Astrocyte of the hippocampus (primary cell): ENCODE results near the gene CCR4.
"Not testable (repeated sequence)": the region's sequence is repeated elsewhere in the genome, so short reads cannot be mapped to it uniquely, and the experiment has no call there.

Experiments
- DNase-seq: peaks from one replicate; pipeline ENCODE4 v3.0.0; 2011; ENCODE audit warnings: low read depth, low spot score

CCR4 gene

DNA sequence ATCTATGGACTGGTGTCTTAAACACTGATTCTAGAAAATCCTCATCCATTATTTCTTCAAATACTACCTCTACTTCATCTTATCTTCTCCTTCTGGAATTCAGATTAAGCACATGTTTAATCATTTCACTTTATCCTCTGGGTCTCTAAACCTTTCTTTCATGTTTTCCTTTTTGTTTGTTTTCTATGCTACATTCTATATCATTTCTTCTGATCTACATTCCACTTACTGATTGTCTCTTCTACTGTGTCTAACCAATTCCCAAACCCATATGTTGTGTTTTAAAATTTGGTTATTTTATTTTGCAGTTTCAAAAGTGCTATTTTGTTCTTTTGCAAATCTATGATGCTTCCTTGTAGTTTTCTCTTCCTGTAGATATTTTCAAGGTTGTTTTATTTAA is 31.7 kb downstream of the CCR4 start:
- no peak for DNase-seq

DNA sequence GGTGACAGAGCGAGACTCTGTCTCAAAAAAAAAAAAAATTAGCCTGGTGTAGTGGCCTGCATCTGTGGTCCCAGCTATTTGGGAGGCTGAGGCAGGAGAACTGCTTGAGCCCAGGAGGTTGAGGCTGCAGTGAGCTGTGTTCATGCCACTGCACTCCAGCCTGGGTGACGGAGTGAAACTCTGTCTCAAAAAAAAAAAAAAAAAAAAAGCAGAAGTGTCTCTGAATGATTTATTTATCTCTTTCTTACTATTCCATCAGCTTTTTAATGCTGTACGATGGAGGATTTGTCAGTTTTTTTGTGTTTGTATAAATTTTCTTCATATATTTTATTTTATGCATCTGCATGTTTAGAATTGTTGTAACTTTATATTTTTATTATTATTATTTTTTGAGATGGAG is 33.5 kb downstream of the CCR4 start:
- DNase-seq, result not testable (repeated sequence)

DNA sequence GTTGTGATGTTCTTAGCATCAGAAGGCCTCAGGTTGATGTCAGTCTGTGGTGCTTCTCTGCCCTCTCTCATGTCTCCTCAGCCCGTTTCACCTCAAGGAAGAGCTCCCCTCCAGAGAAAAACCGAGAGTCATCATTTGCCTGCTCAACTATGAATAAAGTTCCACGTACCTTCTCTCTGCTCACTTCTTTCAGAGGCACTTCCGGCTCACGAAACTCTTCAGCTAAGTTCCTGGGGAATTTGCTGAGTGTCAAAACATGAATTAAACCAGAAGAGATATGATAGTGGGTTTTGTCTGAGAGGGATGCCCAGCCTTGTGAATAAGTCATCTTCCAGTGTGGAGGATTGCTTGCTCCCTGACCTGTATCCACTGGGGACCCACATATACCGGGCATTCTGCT is 37.7 kb downstream of the CCR4 start:
- DNase-seq, result no peak

GRCh38 chr3:32990116-32990515 is 38.7 kb downstream of the CCR4 start:
- no peak for DNase-seq

DNA sequence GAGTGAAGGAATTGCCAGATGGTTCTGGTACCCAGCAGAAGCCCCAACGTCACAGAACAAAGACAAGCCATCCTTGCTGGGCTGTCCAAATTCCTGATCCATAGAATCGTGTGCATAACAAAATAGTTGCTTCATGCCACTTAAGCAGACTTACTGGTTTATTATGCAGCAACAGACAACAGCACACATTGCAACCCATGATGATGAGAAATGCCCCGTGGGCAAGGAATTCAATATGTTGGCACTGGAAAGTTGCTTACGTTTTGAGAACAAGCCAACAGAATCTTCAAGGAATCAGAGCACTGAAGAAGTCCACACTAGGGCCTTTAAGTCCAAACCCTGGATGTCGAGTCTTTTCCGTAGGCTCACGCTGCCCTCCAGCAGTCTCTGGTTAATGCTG is 40.3 kb downstream of the CCR4 start:
- no peak for DNase-seq

DNA sequence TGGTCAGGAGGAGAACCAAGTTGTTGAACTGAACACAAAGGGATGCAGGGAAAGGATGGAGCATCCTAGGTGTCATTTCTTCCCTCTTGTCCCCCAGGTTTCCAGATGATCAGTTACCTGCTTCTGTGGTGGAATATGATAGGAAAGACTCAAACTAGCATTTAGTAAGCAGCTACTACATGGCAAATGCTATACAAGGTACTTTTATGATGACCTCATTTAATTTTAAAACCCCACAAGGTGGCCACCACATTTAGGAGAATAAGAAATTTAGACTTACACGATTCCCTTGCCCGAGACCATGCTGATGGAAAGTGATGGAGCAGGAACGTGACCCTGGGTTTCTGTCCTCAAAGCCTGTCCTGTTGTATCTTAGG is 40.9 kb downstream of the CCR4 start:
- DNase-seq, result no peak

GRCh38 chr3:32994045-32994444 is 42.6 kb downstream of the CCR4 start:
- DNase-seq, result no peak

GRCh38 chr3:32995098-32995497 is 43.7 kb downstream of the CCR4 start:
- DNase-seq, result no peak

DNA sequence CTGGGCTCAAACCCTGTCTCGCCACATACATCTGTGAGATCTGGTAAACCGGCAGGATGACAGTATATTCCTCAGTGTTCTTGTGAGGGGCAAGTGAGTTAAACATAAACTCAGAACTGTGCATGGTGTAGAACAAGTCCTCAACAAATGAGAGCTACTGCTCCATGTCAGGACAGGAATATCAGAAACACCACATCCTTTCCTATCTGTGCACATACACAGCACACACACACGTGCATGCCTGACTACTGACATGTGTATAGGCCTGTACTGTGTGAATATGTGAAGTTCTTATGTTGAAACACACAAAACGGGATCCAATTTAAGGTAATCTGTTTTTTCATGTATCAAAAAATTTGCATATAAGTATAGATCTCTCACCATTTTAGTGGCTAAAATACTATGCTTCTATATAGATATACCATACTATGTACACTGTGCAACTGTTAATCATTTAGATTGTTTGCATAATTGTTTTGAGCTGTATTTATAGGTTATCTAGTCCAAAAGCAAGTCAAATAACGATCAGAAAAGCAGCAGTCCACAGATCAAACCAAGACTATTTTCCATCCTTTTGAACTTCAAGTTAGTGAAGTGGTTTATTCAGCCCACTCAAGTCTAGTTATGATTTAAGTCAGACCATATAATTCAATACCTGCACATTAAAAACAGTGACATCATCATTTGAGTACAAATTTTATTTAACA is 44.8 kb downstream of the CCR4 start:
- DNase-seq, result no peak

GRCh38 chr3:32996755-32997091 is 45.3 kb downstream of the CCR4 start:
- no peak for DNase-seq

- no peak for DNase-seq
Observed at GRCh38 chr3:32998631-32999451, 47.4 kb downstream of the CCR4 start.

DNA sequence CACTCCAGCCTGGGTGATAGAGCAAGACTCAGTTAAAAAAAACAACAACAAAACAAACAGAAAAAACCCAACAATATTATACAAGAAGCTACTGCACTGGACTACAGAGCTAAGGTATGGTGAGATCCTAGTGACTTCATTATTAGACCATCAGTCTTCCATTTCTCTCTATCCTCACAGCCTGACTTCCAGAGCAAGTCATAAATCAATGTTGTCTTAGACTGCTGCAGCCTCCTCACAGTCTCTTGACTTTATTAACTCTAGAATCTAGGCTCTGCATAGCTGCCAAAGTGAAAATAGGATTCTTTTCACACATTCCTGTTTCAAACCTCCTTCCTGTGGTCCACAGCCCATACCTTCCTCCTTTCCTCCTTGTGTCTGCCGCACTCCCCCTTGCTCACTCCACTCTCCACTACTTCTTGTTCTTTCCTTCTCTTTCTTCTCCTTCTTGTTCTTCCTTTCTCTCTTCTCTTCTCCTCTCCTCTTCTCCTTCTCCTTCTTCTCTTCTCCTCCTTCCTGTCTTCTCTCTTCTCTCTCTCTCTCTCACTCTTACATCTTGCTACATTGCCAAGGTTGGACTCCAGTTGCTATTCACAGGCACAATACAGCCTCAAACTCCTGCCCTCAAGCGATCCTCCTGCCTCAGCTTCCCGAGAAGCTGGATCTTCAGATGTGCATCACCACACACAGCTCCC is 49.4 kb downstream of the CCR4 start:
- no peak for DNase-seq

GRCh38 chr3:33001889-33002288 is 50.4 kb downstream of the CCR4 start:
- no peak for DNase-seq

DNA sequence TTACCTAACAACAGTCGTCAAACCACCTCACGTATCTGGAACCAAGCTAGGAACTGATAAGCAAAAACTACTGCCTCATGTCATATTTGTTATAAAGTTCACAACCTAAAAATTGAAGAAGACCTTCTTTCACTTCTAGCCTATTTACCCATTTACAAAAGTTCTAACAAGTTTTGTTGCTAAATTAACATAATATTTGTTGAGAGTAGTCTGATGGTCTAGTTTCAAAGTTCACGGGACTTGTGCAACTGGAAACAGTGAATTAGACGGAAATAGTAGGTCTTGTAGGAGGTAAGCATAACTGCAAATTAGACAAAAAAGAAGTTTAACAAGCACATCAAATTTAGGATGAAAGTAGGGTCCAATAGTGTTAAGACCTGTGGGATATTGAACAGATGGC is 51.9 kb downstream of the CCR4 start:
- DNase-seq, result no peak

DNA sequence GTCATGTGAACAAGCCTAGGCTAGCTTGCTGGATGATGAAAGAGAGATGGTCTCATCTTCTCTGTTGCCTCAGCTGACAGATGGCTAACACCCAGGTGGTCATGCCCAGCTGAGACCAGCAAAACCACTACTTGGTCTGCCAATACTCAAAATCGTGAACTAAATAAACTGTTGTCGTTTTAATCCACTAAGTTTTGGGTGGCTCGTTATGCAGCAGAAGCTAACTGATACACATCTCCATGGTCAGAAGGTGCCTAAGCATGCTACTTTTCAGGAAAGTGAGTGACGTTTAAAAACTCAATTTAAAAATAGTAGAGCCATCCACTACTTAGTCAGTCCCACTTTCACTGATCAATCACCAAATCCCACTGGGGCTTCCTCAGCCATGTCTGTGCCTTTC is 52.8 kb downstream of the CCR4 start:
- DNase-seq, result no peak

DNA sequence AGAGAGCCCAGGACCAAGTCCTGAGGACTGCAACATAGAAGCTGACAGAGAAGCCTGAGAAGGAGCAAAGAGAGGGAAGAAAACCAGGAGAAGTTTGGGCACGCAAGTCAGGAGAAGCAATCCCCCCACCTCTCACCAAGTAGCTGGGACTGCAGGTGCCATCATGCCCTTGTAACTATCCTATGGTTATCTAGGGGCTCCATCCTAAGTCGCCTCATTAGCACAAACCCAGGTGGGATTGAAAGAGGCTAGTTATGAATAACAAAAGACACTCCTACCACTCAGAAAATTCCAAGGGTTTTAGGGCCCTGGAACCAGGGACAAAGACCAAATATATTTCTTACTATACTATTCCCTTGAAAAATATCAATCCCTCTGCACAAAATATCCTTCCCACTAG is 53.5 kb downstream of the CCR4 start:
- DNase-seq, result no peak
